Activated naive CD8-positive, alpha-beta T cell treated with anti-CD3 and anti-CD28 coated beads for 36 hours (primary cell): ENCODE measurements around the gene SLC6A19. TPM values are rescaled to one million over a fixed set of nuclear protein-coding genes. Genes with fewer than 3 reads are reported as not detected.

Experiments used
- DNase-seq: peaks from one replicate; pipeline ENCODE4 v3.0.0; 2021
- H3K27ac Mint-ChIP-seq: one replicate; pipeline ENCODE4 v1.8.0; 2022; ENCODE audit warnings: mild to moderate bottlenecking, moderate library complexity, mixed read lengths
- H3K27me3 Mint-ChIP-seq: one replicate; pipeline ENCODE4 v1.8.0; 2022; ENCODE audit warnings: mild to moderate bottlenecking, mixed read lengths
- H3K36me3 Mint-ChIP-seq: one replicate; pipeline ENCODE4 v1.8.0; 2021; ENCODE audit warnings: mild to moderate bottlenecking, mixed read lengths
- H3K4me1 Mint-ChIP-seq: one replicate; pipeline ENCODE4 v1.8.0; 2021; ENCODE audit warnings: mixed read lengths
- H3K4me3 Mint-ChIP-seq: one replicate; pipeline ENCODE4 v1.8.0; 2022; ENCODE audit warnings: mild to moderate bottlenecking, moderate library complexity, mixed read lengths
- H3K9me3 Mint-ChIP-seq: one replicate; pipeline ENCODE4 v1.8.0; 2022; ENCODE audit warnings: mixed read lengths
- total RNA-seq, 2 experiments: library from RNA; stranded (reverse); gene quantifications; one replicate each; pipeline ENCODE4 v1.2.3, GENCODE V29; 2021

Gene SLC6A19
- total RNA-seq, 2 experiments from 2014 or later = not detected

DNA sequence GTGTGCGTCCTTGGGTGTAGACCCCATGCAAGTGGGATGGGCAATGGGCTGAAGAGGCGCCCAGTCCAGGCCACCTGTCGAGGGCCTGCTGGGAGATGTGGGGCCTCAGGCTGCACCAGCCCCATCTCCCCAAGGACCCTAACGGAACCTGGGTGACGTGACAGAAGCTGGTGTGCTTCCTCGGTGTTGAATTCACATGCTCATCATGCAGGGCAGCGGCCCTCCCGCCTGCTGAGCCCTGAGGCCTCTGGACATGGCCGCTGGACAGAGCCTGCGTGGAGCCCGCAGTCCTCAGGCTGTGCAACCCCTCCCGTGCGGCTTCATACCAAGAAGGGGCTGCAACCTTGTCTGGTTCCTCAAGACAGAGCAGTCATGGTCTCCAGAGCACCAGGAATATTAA lies 66.7 kb downstream of the SLC6A19 start:
- H3K4me3 Mint-ChIP-seq = no peak overlapping the region
- H3K27me3 Mint-ChIP-seq = no peaks in the 10 kb centered on the region

DNA sequence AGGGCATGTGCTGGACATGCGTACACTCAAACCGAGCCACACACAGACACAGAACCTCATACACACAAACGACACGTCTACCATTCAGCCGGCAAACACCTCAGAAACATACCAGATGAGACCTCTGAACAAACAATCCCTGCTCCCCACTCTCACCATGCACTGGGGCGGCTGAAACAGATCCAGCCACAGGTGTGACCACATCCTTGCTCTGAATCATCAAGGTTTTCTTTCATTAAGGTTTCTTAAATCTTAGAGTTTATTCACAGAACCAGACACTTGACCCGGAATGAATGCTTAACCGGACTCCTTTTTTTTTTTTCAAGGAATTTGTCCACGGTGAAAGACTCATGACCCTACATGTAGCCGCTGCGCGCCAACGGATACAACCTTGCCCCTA lies 67.3 kb downstream of the SLC6A19 start:
- H3K27me3 Mint-ChIP-seq = no peaks in the 10 kb centered on the region
- no peak overlapping the region for H3K27ac Mint-ChIP-seq
- peaks cover 9% of the 10 kb centered on the region for H3K4me1 Mint-ChIP-seq
- H3K36me3 Mint-ChIP-seq = peaks cover 22% of the 10 kb centered on the region
- H3K4me3 Mint-ChIP-seq = no peak overlapping the region
- no peaks in the 10 kb centered on the region for H3K9me3 Mint-ChIP-seq
- DNase-seq = peak; percentile 64

More for the DNA sequence above, 66.7 kb downstream of the SLC6A19 start:
- Mint-ChIP-seq H3K36me3 (peaks cover 27% of the 10 kb centered on the region), H3K4me1 (peaks cover 9% of the 10 kb centered on the region), H3K27ac (no peak overlapping the region), H3K9me3 (no peaks in the 10 kb centered on the region)
- no peak for DNase-seq

DNA sequence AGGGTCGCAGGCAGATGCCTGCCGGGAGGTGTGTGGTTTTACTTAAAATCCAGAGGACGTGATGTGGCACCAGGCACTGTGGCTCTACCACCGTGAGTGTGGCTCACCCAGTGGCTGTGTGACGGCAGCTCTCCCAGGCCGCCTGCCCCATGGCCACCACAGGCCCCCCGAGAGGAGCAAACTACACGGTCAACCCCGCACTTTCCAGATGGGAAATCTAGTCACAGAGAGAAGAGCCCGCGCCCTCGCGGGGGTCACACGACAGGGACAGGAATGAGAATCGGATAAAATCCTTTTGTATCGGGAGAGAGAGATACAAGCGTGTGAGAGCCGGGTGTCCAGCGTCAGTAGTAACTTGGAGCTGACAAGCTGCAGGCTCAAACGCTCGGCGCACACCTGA lies 69.0 kb downstream of the SLC6A19 start:
- Mint-ChIP-seq H3K27me3 (no peaks in the 10 kb centered on the region), H3K4me1 (peaks cover 9% of the 10 kb centered on the region), H3K4me3 (no peak overlapping the region), H3K36me3 (peaks cover 20% of the 10 kb centered on the region), H3K9me3 (no peaks in the 10 kb centered on the region), H3K27ac (no peak overlapping the region)
- DNase-seq = no peak

DNA sequence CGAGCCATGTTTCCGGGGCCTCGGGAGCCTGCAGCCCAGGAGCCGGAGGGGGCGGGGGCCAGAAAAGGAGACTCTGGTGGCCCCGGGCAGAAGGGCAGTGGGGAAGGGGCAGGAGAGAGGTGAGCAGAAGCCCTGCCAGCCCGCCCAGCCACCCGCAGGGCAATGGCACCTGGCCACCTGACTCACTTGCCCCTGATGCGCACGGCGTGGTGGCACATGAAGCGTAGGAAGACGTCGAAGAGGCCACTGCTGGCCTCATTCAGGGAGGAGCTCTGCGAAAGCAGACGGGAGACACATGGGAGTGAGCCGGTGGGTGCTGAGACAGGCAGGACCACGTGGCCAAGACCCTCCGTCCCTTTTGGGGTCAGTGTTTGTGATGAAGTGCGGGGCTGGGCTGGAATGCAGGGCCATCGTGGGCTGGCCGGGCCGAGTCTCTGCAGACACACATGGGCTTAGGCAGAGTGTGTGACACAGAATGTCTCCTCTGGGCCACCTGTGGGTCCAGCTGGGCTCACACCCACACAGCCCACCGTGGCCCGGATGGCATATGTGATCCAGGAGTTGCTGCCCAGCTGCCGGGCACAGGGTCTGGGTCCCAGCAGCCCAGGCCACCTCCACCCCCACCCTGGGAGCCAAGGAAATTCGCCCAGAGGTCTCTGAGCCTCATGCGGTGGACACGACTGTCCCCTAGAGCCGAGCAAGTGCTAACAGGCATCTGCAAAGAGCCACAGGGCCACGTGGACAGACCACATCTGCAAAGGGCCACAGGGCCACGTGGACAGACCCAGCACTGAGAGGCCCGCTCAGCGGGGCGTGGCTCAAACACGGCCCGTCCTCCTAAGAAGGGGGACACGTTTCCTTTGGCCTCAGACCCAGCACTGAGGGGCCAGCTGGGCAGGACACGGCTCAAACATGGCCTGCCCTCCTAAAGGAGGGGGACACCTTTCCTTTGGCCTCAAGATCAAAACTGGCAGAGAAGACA lies 69.8 kb downstream of the SLC6A19 start:
- peaks cover 18% of the 10 kb centered on the region for H3K36me3 Mint-ChIP-seq
- H3K9me3 Mint-ChIP-seq = no peaks in the 10 kb centered on the region
- peaks cover 9% of the 10 kb centered on the region for H3K4me1 Mint-ChIP-seq
- H3K27ac Mint-ChIP-seq = no peak overlapping the region
- no peak overlapping the region for H3K4me3 Mint-ChIP-seq
- DNase-seq = no peak
- H3K27me3 Mint-ChIP-seq = no peaks in the 10 kb centered on the region

DNA sequence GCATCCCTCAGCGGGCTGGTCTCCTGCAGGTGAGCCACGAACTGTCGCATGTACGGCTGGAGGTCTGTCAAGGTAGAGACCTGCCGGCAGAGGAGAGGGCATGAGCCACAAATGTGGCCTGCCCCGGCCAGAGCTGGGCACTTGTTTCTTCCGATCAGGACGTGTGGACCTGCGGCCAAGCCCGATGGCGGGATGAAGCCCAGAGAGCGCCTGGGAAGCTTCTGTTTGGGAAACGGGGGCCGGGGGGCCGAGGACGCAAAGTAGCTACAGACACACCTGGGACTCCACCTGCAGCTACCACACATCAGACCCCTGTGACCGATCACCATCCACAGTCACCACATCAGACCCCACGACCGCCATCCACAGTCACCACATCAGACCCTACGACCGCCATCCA lies 70.8 kb downstream of the SLC6A19 start:
- H3K4me1 Mint-ChIP-seq = peaks cover 9% of the 10 kb centered on the region
- no peak overlapping the region for H3K27ac Mint-ChIP-seq
- peaks cover 18% of the 10 kb centered on the region for H3K36me3 Mint-ChIP-seq
- DNase-seq = no peak
- no peak overlapping the region for H3K4me3 Mint-ChIP-seq
- no peaks in the 10 kb centered on the region for H3K27me3 Mint-ChIP-seq
- no peaks in the 10 kb centered on the region for H3K9me3 Mint-ChIP-seq

DNA sequence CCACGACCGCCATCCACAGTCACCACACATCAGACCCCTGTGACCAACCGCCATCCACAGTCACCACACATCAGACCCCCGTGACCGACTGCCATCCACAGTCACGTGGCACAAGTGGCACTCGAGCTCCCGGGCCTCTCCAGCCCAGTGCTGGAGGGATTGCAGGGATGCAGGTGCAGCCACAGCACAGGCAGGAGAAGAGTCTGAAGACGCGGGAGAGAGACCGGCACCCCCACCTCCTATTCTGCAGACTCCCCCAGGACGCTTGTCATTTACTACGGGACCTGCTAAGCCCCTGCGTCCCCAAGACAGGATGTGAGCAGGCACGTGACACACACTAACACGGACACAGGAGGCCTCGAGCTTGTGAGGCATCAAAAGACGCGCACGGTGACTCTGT lies 72.3 kb downstream of the SLC6A19 start:
- Mint-ChIP-seq H3K4me1 (peaks cover 5% of the 10 kb centered on the region), H3K9me3 (no peaks in the 10 kb centered on the region)

DNA sequence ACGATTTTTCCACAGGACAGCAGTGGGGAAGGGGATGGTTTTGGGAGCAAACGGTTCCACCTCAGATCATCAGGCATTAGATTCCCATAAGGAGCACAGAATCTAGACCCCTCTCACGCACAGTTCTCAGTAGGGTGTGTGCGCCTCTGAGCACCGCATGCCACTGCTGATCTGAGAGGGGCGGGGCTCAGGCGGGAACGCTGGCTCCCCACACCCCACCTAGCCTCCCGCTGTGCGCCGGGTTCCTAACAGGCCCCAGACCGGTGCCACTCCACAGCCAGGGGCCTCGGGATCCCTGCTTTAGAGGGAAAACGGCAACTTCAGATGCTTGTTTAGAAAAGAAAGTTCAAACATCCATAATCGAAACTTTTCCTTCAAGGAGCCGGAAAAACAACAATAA lies 73.1 kb downstream of the SLC6A19 start:
- peaks cover 24% of the 10 kb centered on the region for H3K36me3 Mint-ChIP-seq
- no peak overlapping the region for H3K27ac Mint-ChIP-seq
- H3K27me3 Mint-ChIP-seq = no peaks in the 10 kb centered on the region
- DNase-seq = no peak
- H3K4me3 Mint-ChIP-seq = no peak overlapping the region
- no peaks in the 10 kb centered on the region for H3K4me1 Mint-ChIP-seq
- H3K9me3 Mint-ChIP-seq = no peaks in the 10 kb centered on the region

More for the DNA sequence above, 72.3 kb downstream of the SLC6A19 start:
- Mint-ChIP-seq H3K27ac (no peak overlapping the region), H3K27me3 (no peaks in the 10 kb centered on the region), H3K4me3 (no peak overlapping the region), H3K36me3 (peaks cover 23% of the 10 kb centered on the region)
- DNase-seq = no peak

Other genes starting within 250 kb of the SLC6A19 start
- under 1 TPM; 0.66 to 0.82 TPM for gene NKD2, start 192.8 kb upstream of the SLC6A19 start, total RNA-seq
- gene SLC12A7, start 89.5 kb upstream of the SLC6A19 start, total RNA-seq = 10 to 100 TPM; 14.0 to 14.6 TPM
- not detected for gene SLC6A18, start 23.8 kb downstream of the SLC6A19 start, total RNA-seq
- gene TERT, start 93.5 kb downstream of the SLC6A19 start, total RNA-seq = 1 to 10 TPM; 6.0 to 6.2 TPM
- 10 to 100 TPM; 90.0 to 91.6 TPM for gene CLPTM1L, start 143.5 kb downstream of the SLC6A19 start, total RNA-seq
- gene SLC6A3, start 243.8 kb downstream of the SLC6A19 start, total RNA-seq = not detected